Amniotic stem cell (primary cell): Measurements from ENCODE around the gene CNPPD1.

Experiments
- DNase-seq: peaks from one replicate; lab custom pipeline; 2025; lab: John Stamatoyannopoulos, UW

The CNPPD1 gene

DNA sequence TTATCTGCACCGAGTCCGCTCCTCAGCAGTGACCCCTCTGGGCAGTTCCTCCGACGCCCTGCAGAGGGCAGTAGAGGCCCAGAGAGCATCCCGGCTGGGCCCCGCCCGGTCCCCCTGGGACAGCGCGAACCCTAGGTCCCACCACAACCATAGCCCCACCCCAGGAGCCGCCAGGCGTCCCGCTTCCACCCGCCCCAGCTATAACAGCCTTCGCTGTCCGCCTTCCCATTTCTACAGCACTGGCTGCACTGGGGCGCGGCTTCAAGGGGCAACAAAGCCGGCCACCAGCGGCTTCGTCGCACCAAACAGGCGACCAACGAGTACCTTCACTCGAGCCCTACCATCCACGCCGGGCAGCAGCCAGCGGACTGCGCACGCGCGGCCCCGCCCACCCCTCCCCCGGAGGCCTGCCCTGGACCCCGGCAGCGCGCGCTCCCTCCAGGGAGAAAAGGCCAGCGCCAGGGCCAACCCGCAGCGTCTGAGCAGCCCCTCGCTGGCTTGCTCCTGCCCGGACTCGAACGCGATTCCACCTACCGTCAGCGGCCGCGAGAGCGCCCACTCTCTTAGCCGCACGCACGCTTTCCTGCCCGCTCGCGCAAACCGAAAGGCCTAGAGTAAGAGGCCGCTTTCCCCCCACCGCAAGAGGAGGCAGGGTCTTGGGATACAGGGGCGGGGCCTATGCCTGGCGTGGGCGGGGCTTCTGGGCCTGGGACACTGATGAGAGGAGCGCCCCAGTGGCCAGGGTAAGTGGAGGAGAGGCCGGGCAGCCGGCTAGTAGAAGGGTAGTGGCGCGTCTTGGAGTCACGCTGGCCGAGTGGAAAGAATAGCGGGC is 16.3 kb downstream of the CNPPD1 start, which contains the start of gene NHEJ1:
TSS of gene NHEJ1 (minus strand) at position 630 of the 832 bp plus-strand sequence. CDS start 2,453 bp downstream, outside the sequence.
- DNase-seq = peak; percentile 87

GRCh38 chr2:219159771-219160185 is 16.9 kb downstream of the CNPPD1 start:
- no peak for DNase-seq

DNA sequence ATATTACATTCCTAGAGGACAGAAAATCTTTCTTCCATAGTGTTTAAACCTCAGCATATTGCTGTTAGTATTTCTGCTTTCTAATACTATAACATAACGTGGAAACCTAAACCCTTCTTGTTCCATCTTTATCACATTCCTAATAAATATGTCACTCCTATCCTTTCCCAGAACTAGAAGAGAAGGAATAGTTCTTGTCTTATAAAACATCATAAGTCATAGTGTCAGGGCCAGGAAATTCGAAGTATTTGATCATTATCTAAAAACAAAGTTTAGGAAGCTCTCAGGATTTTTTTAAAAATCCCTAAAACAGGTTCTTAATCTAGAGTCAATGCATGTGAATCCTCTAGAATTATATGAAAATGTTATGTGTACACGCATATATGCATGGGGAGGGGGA is 18.1 kb downstream of the CNPPD1 start:
- DNase-seq = no peak

- DNase-seq = no peak
Observed at GRCh38 chr2:219158025-219158424, 18.7 kb downstream of the CNPPD1 start.

GRCh38 chr2:219157396-219157795 is 19.3 kb downstream of the CNPPD1 start:
- no peak for DNase-seq

DNA sequence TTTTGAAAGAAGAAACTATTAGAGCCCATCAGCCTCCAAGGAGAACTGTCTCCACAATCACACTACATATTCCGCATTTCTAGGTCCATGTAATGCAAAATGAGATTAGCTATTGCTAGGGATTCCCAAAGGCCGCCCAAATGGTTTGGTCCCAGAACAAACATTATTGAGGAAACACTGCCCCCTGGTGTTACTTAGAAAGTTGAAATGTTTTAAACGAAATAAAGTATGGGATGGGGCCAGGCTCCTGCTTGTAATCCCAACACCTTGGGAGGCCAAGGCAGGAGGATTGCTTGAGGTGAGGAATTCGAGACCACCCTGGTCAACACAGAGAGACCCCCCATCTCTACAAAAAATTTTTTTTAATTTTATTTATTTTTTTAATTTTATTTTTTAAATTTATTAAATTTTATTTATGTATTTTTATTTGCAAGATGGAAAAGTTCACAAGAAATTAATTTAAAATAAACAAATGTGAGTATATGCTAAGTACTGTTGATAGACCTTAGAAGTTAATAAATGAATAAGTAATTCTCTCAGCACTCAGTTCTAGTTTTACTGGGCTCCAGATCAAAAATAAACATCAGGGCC is 21.6 kb downstream of the CNPPD1 start:
- DNase-seq = peak; percentile 78

GRCh38 chr2:219149667-219150066 is 27.1 kb downstream of the CNPPD1 start:
- no peak for DNase-seq

DNA sequence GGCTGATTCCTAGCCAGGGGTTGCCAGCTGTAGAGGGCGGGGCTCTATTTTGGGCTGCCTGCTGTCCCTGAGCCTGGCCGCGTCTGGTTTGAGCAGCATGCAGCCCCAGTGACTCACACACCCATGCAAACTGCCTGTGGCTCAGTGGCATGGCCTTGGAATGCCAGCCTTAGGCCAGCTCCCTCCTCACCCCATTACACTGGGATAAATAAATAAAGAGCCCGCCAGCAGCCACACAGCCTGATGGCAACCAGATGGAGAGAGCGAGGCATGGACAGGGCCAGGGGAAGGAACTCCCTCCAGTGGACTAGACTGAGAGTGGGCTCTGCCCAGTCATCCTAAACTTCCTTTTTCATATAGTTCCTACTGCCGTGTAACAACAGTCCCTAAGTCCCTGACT is 34.4 kb downstream of the CNPPD1 start:
- peak; percentile 74 for DNase-seq

GRCh38 chr2:219140722-219141121 is 36.0 kb downstream of the CNPPD1 start:
- no peak for DNase-seq

GRCh38 chr2:219133976-219134375 is 42.7 kb downstream of the CNPPD1 start:
- DNase-seq = no peak

- DNase-seq = no peak
Observed at GRCh38 chr2:219131744-219132143, 45.0 kb downstream of the CNPPD1 start.

DNA sequence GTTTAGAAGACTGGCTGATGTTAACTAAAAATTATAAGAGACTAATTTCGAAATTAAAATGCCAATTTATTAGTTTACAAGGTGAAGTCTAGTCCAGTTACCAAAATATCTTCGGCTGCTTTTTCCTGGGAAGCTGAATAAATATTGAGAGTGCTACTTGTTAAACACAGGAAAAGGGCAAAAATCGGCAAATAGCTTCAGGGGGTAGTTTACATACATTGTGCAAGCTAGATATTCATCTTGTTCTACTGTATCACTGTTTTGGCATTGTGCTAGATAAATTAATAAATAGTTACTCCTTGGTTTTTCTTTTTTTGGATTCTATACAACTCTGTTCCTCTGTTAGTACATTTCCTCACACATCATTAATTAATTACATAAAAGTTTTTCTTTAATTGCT is 45.4 kb downstream of the CNPPD1 start:
- no peak for DNase-seq

DNA sequence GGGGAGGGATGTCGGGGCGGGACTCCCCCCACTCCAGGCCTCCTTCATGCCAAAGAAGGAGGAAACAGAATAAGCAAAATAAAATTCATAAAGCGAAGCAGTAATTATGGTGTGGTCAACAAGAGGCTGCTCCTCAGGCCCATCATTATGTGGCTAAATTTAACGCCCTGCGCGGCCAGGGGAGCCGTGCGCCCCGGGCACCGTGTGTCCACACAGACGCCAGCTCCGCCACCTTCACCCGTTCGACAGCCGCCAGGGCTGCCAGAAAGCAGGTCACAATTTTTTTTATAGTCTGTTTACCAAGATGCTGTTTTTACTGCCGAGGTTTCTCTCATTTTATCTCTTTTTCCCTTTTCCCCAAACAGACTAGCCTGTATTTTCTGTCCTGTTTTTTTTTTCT is 47.1 kb downstream of the CNPPD1 start:
- no peak for DNase-seq

DNA sequence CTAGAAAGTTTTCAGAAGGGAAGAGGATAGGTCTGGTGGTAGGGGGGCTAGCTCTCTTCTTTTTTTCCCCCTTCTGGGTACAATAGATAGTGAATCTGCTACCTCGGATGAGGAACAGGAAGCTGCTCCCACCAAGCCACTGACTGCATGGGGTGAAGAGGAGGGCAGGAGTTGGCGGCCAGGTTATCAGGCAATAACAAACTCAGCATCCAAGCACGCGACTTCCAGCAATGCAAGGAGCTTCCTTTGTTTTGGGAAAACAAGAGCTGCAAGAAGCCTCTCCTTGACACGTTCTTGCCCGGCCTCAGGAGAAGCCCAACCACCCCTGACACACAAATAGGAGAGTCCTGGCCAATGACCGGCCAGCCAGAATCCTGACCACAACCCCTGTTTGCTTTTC is 48.3 kb downstream of the CNPPD1 start:
- no peak for DNase-seq

DNA sequence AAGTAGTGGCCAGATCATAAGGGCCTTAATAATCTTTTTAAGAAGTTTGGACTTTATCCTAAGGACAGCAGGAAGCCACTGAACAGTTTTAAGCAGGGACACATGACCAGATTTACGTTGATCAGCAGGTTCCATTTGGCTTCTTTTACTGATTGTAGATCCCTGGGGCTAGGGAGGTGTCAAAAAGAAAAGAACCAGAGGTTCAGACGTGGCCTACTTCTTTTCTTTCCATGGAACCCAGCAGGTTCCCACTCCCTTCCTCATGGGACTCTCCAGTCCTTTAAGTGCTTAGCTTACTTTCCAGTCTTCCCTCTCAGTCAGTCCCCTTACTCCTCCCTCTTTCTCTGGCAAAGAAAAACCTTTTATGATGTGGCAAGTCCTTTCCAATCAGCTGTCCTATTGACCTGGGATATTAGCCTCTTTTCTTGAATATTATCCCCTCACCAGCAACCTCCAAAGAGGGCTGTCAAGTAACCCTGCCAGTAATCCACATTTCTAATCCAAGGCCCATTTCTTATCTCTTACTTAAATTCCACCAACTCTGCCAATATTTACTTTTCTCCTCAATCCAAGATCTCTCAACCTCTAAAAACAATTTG is 49.6 kb downstream of the CNPPD1 start:
- no peak for DNase-seq

DNA sequence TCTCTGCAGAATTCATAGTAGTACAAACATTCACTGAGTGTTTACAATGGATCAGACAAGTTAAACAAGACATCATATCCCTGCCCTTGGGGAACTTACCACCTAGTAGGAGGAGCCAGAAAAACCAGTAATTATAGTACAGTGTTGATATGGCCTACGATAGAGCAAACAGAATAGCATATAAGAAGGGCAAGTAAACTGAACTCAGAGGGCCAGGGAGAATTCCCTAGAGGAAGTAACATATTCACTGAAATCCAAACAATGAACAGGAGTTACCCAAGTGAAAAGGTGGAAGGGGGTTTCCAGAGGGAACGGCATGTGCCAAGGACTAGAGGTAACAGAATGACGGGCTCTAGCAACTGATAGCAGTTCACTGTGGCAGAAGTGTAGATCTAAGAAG is 50.2 kb downstream of the CNPPD1 start:
- DNase-seq = no peak

DNA sequence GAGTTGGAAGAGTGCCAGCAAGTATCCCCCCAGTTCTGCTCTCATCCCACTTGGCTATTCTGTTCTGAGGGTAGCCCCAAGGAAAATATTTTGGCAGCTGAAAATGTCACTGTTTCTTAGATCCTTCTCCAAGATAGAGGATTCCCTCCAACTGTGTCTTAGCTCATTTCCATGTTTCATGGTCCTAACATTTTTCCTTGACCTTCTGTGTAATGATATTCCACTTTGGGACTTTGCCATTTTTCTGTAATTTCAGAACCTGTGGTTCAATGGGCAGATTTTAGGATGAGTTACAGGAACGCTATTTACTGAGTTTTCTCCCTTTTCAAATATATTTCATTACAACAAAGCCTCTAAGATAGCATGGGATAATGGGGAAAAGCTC is 50.8 kb downstream of the CNPPD1 start:
- no peak for DNase-seq

DNA sequence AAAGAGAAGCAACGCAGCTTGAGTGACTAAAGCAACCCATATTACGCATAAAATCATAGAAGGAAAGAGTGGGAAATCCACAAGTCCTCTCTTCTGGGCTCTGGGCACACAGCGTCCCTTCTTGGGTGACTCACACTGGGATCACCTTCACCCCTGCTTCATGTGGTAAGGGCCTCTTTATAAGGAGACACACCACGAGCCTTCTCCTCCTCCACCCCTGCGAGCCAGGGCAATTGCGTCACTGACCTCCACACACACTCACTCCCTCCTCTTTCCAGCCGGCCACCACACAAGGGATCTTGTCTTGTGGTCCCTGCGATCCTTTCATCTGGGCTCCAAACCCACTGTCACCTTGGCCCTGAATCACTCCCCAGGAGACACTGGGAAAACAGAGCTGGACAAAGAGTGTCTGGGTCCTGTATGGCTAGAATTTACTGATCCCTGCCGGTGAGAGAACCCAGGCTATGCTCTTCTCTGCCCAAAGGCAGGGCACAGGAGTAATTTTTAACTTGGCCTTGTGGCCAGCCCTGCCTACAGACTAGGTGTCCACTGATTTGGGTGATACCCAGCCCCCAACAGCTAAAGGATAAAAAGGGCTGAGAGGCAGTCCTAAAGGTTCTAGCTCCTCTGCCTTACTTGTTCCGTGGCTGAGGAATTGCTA is 51.4 kb downstream of the CNPPD1 start:
- no peak for DNase-seq

- no peak for DNase-seq
Observed at GRCh38 chr2:219124381-219125110, 52.2 kb downstream of the CNPPD1 start.

DNA sequence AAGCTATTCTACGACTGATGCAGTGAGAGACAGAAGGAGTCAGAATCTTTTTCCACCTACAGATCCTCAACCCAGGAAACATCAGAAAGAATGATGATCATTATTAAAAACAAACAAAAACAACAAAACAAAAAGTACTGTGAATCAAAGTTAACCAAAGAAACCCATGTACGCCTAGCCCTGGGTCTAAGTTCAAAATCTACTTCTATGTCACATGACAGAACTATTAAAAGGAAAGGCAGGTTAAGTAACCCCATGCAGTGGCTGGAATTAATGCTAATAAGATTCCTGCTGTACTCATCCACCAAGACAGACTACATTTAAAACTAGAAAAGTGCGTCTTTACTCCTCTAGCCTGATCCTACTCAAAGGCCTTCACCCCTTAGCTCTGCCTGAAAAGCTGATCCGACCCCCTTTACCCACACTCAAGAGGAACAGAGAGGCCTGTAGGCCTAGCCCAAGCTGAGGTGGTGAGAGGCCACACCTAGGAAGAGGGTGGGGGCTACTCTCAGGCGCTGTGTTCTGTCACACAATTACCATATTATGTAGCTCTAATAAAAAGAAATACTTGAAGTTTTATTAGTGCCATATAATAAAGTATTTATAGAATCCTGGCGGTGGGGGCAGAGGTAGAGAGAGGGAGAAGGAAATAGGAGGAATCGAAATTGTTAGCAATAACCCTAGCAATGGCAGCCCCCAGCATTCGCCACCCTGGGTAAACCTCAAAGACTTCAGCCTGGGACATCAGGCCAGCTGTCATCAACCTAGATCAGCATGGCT is 53.2 kb downstream of the CNPPD1 start:
- DNase-seq = no peak
